Left ventricle myocardium inferior (tissue), 1 donor: ENCODE data around the gene GLO1. TPM values are rescaled to one million over a fixed set of nuclear protein-coding genes. Genes with fewer than 3 reads are reported as not detected.

Source experiments
- DNase-seq: peaks from one replicate; pipeline ENCODE4 v3.0.0-alpha.2; 2020
- H3K27ac ChIP-seq: fragments of 200-600 bp; replicated peaks from 2 replicates; pipeline ENCODE4 v1.8.0; 2021
- H3K27me3 ChIP-seq: fragments of 200-600 bp; 2 replicates; pipeline ENCODE4 v1.8.0; 2021; ENCODE audit warnings: low read depth
- H3K36me3 ChIP-seq: fragments of 200-600 bp; 2 replicates; pipeline ENCODE4 v1.8.0; 2021
- H3K4me1 ChIP-seq: fragments of 200-600 bp; 2 replicates; pipeline ENCODE4 v1.8.0; 2021
- H3K4me3 ChIP-seq: fragments of 200-600 bp; 2 replicates; pipeline ENCODE4 v1.8.0; 2021; ENCODE audit warnings: mild to moderate bottlenecking, moderate library complexity
- H3K9me3 ChIP-seq: fragments of 200-600 bp; replicated peaks from 2 replicates; pipeline ENCODE4 v1.8.0; 2021
- CTCF ChIP-seq: fragments of 200-600 bp; IDR thresholded peaks from 2 replicates; pipeline ENCODE4 v1.8.0; 2021; ENCODE audit warnings: antibody characterized with exemption, mild to moderate bottlenecking, borderline replicate concordance
- intact Hi-C: fragments of 100-400 bp; cut with micrococcal nuclease; formaldehyde crosslinking; loops from one replicate; pipeline ENCODE4 v1.11.0; 2022
- total RNA-seq: library from RNA; stranded (reverse); fragmentation: NEBNext Ultra II Directional; extraction: Animal tissue kit (Norgen Biotek cat#: 25700); gene quantifications from one replicate; pipeline ENCODE4 v1.2.1, GENCODE V29; 2021
- donor health status: DM: no; HTN: yes; CAD: no; lungs with severe emphysema.

Gene GLO1
- total RNA-seq, 1 donor from 2014 or later, result 84.6 TPM

GRCh38 chr6:38695933-38696332 lies 7.0 kb downstream of the GLO1 start:
- intact Hi-C loops, result no loop called here

GRCh38 chr6:38695227-38695900 lies 7.6 kb downstream of the GLO1 start:
- peaks cover 14% of the 10 kb centered on the region for H3K9me3 ChIP-seq
- H3K4me1 ChIP-seq, result peaks cover 15% of the 10 kb centered on the region
- intact Hi-C loops, result no loop called here
- H3K27ac ChIP-seq, result no peak overlapping the region
- H3K4me3 ChIP-seq, result no peak overlapping the region
- H3K27me3 ChIP-seq, result no peaks in the 10 kb centered on the region
- no peak for TF ChIP-seq CTCF
- DNase-seq, result no peak
- H3K36me3 ChIP-seq, result peaks cover 9% of the 10 kb centered on the region

More at GRCh38 chr6:38695933-38696332, 7.0 kb downstream of the GLO1 start:
- Histone ChIP-seq H3K27me3 (no peaks in the 10 kb centered on the region), H3K27ac (no peak overlapping the region), H3K4me3 (no peak overlapping the region), H3K9me3 (peaks cover 20% of the 10 kb centered on the region), H3K36me3 (peaks cover 13% of the 10 kb centered on the region), H3K4me1 (peaks cover 15% of the 10 kb centered on the region)
- no peak for DNase-seq
- no peak for TF ChIP-seq CTCF

- Histone ChIP-seq H3K27ac (peak overlapping the region; percentile 7), H3K4me3 (no peak overlapping the region), H3K9me3 (no peaks in the 10 kb centered on the region), H3K4me1 (peaks cover 44% of the 10 kb centered on the region), H3K27me3 (no peaks in the 10 kb centered on the region), H3K36me3 (peaks cover 8% of the 10 kb centered on the region)
- no peak for DNase-seq
- TF ChIP-seq CTCF, result no peak
- intact Hi-C loops, result no loop called here
Measured at GRCh38 chr6:38688579-38689087, 14.3 kb downstream of the GLO1 start.

- peaks cover 44% of the 10 kb centered on the region for H3K4me1 ChIP-seq
- H3K4me3 ChIP-seq, result no peak overlapping the region
- DNase-seq, result no peak
- no peak for TF ChIP-seq CTCF
- H3K9me3 ChIP-seq, result no peaks in the 10 kb centered on the region
- peak overlapping the region; percentile 14 for H3K27ac ChIP-seq
- intact Hi-C loops, result no loop called here
- no peaks in the 10 kb centered on the region for H3K27me3 ChIP-seq
- H3K36me3 ChIP-seq, result peaks cover 19% of the 10 kb centered on the region
Measured at GRCh38 chr6:38687549-38687948, 15.4 kb downstream of the GLO1 start.

- TF ChIP-seq CTCF, result no peak
- H3K27me3 ChIP-seq, result no peaks in the 10 kb centered on the region
- peaks cover 25% of the 10 kb centered on the region for H3K36me3 ChIP-seq
- intact Hi-C loops, result no loop called here
- no peak overlapping the region for H3K4me3 ChIP-seq
- no peak for DNase-seq
- peaks cover 44% of the 10 kb centered on the region for H3K4me1 ChIP-seq
- peak overlapping the region; percentile 14 for H3K27ac ChIP-seq
- H3K9me3 ChIP-seq, result no peaks in the 10 kb centered on the region
Measured at GRCh38 chr6:38687043-38687353, 15.9 kb downstream of the GLO1 start.
